H1 (cell line): Measurements from ENCODE around the gene RASD1. TPM values are rescaled to one million over a fixed set of nuclear protein-coding genes. Genes with fewer than 3 reads are reported as not detected.

Source experiments
- CTCF ChIP-seq, 3 experiments: IDR thresholded peaks; 1 replicate in 2 of 3; 2 replicates in 1 of 3; pipeline versions ENCODE4 v1.5.1 to v1.6.1; 2011; ENCODE audit warnings: low read length in 3 of 3, mild to moderate bottlenecking in 3 of 3, inconsistent platforms in 2 of 3, low read depth in 1 of 3, moderate library complexity in 1 of 3; ENCODE audit not compliant: insufficient read depth in 1 of 3; ENCODE audit errors: control extremely low read depth in 1 of 3
- EGR1 ChIP-seq: IDR thresholded peaks from 2 replicates; pipeline ENCODE4 v1.6.1; 2011; ENCODE audit warnings: low read depth, low read length, borderline replicate concordance
- FOSL1 ChIP-seq: IDR thresholded peaks from 2 replicates; pipeline ENCODE4 v1.6.1; 2011; ENCODE audit warnings: mild to moderate bottlenecking, low read depth, low read length, moderate library complexity; ENCODE audit not compliant: insufficient read depth
- GTF2F1 ChIP-seq: IDR thresholded peaks from 2 replicates; pipeline ENCODE4 v1.6.1; 2012; ENCODE audit warnings: low read depth, low read length, improper control_type of control experiment, borderline replicate concordance
- MAFK ChIP-seq: IDR thresholded peaks from 2 replicates; pipeline ENCODE4 v1.6.1; 2012; ENCODE audit warnings: low read depth, mild to moderate bottlenecking, improper control_type of control experiment, low read length
- POLR2AphosphoS5 ChIP-seq: IDR thresholded peaks from 2 replicates; pipeline ENCODE4 v1.6.1; 2011; ENCODE audit warnings: low read depth, low read length
- SUZ12 ChIP-seq: fragments of 200-600 bp; sonication (generic); IDR thresholded peaks from 2 replicates; pipeline ENCODE4 v1.6.1; 2012; ENCODE audit warnings: mild to moderate bottlenecking, inconsistent platforms, low read length, moderate library complexity, mixed read lengths
- TAF7 ChIP-seq: optimal IDR thresholded peaks from 2 replicates; pipeline ENCODE3; 2011; ENCODE audit warnings: low read depth, mild to moderate bottlenecking, inconsistent platforms, low read length, moderate library complexity, borderline replicate concordance
- TBP ChIP-seq: IDR thresholded peaks from 2 replicates; pipeline ENCODE4 v1.6.1; 2011; ENCODE audit warnings: low read depth, low read length, improper control_type of control experiment
- TCF12 ChIP-seq: IDR thresholded peaks from 2 replicates; pipeline ENCODE4 v1.6.1; 2011; ENCODE audit warnings: low read depth, mild to moderate bottlenecking, low read length
- polyA plus RNA-seq, 7 experiments: library from polyadenylated mRNA; depleted of rRNA in 3 of 7; stranded (reverse) in 5 of 7; unstranded in 2 of 7; fragments of >200 nt in 5 of 7; fragments of 200-250 nt in 2 of 7; gene quantifications; 1 replicate in 5 of 7; 2 replicates in 1 of 7; 4 replicates in 1 of 7; pipeline versions ENCODE4 v1.2.1 to v1.2.3, GENCODE V29; 2011 to 2013; ENCODE audit warnings: missing spikeins in 2 of 7, mixed read lengths in 2 of 7
- total RNA-seq: library from RNA; stranded (reverse); fragmentation: NEBNext Ultra II Directional; extraction: Animal tissue kit (Norgen Biotek cat#: 25700); gene quantifications from 2 replicates; pipeline ENCODE4 v1.2.1, GENCODE V29; 2021

RASD1 gene
- total and polyA plus RNA-seq, 2 of the 8 experiments (the other 6 are each of a cell fraction or from before 2014, with no cell fraction given) = 2.3 to 2.6 TPM

GRCh38 chr17:17496189-17497064, at the start of gene RASD1 (continued):
- peak; percentile 78 to 97 (median 81) for TF ChIP-seq CTCF (IDR thresholded peaks at IDR 0.05; ENCODE audit: control extremely low read depth in 1 of 3, insufficient read depth in 1 of 3, low read depth in 1 of 3, low read length in 3 of 3)
- TF ChIP-seq EGR1 = peak; percentile 74; the same call in 1 of the 2 replicates
- TF ChIP-seq TBP = peak; percentile 95
- TF ChIP-seq TAF7 = peak; percentile 69
- TF ChIP-seq FOSL1 = no peak
- no peak for TF ChIP-seq TCF12
- no peak; the same call in 1 of the 2 replicates for TF ChIP-seq SUZ12
- TF ChIP-seq POLR2AphosphoS5 = peak; percentile 94
- no peak for TF ChIP-seq MAFK
- TF ChIP-seq GTF2F1 = peak; percentile 63; the same call in 1 of the 2 replicates
